OCI-LY3 (cell line): ENCODE measurements around the gene RNF121.

ENCODE experiments used
- CTCF ChIP-seq: fragments of 200-600, 300-600 bp; sonication (generic); IDR thresholded peaks from 2 replicates; pipeline ENCODE4 v1.5.1; 2014; ENCODE audit warnings: antibody characterized with exemption, low read length, low read depth
- EZH2phosphoT487 ChIP-seq: fragments of 200-600 bp; shearing (Covaris generic); IDR thresholded peaks from 2 replicates; pipeline ENCODE4 v1.6.1; 2018; ENCODE audit warnings: antibody characterized with exemption, mixed run types, low read depth

GRCh38 chr11:71913756-71914526 is 14.9 kb upstream of the RNF121 start:
- TF ChIP-seq CTCF (no peak), EZH2phosphoT487 (no peak)
